ENCODE measurements around the gene RAB8B. TPM values are rescaled to one million over a fixed set of nuclear protein-coding genes. Genes with fewer than 3 reads are reported as not detected.

RAB8B gene
- total and polyA plus RNA-seq, 11 donors, result 2.5 to 32.6 (median 8.1) TPM

DNA sequence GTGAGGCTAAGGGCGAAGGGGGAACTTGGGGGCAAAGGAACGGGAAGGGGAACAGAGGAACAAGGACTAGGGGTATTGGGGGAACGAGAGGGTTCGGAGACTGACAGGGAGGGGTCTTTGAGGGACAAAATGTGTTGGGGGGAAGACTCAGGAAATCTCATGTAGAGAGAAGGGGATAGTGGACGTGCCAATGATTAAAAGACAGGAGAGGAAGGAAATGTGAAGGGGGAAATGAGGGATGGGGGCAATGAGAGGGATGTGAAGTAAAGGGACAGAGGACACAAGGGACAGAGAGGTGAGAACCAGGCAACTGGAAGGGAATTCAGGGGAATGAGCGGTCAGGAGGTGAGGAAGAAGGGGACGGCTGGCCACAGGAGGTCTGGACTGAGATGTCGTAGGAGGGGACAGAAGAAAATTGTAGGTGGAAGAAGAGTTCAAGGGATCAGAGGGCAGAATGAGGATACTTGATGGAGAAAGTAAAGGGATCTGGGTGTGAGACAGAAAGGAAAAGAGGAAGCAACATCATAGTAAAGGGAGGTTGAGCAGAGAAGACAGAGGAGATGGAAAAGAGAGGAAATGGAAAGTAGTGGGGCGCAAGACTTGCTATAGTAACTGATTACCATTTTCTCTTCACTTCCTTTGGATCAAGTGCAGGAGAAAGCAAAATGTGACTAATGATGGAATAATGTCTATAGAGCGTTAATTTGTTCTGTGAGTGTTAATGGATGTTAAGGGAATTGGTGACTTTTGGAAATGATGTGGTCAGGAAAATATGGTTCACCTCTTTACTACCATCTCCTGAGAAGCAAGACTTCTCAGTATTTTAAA, 749 bp downstream of the RAB8B start:
- TF ChIP-seq, protein P1, sequence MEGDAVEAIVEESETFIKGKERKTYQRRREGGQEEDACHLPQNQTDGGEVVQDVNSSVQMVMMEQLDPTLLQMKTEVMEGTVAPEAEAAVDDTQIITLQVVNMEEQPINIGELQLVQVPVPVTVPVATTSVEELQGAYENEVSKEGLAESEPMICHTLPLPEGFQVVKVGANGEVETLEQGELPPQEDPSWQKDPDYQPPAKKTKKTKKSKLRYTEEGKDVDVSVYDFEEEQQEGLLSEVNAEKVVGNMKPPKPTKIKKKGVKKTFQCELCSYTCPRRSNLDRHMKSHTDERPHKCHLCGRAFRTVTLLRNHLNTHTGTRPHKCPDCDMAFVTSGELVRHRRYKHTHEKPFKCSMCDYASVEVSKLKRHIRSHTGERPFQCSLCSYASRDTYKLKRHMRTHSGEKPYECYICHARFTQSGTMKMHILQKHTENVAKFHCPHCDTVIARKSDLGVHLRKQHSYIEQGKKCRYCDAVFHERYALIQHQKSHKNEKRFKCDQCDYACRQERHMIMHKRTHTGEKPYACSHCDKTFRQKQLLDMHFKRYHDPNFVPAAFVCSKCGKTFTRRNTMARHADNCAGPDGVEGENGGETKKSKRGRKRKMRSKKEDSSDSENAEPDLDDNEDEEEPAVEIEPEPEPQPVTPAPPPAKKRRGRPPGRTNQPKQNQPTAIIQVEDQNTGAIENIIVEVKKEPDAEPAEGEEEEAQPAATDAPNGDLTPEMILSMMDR (IDR thresholded peaks at IDR 0.05), result no peak
- TF ChIP-seq POLR2A (IDR thresholded peaks at IDR 0.05), result no peak

DNA sequence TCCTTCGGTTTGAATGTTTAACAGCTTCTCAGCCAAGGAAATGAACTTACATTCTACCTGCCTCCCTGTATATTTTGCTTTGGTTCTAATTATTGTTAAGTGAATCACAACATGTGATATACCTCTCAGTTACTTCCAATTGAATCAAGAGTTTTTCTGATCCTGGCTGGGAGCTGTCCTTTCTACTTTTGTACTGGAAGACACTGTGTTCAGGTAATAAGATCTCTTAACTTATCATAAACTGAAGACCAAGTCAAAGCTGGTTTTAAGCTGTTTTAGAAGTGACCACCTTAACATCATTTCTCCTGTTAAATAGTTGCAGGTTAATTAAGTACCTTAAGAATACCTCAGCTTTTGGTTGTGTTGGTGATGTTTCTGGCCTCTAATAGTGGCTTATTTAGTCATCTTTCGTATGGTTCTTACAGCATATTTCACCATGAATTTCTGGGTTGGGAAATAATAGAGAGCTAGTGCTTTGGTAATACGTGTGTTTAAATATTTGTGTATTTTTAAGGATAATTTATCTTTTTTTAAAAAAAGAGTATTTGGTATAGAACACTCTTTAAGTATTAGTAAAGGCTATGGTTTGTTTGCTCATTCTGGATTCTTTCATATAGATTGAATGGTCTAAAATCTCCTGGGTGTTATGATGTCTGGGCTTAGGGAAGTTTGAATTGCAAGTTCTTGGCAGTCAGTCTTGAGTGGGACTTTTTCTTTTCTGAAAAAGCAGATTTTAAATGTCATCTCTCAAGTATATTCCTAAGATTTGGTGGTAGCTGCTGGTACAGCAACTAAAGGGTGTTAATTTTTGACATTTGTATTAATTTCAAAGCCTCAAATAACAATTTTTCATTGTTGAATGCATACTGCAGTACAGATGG, 1.6 kb downstream of the RAB8B start:
- intact Hi-C loops (cut with DNase I), result loop anchor here in 5 of 10 donors (5.0 to 10.0 kb wide), 3 partner anchors 41 to 84 kb away; partner anchors contain the start of gene APH1B (in 3 of the 5)
- WGBS, 4 donors, result 62 to 77% (median 71%) methylated on average over 3 of the region's 3 CpGs
- H3K4me1 ChIP-seq, result peaks cover 0 to 65% (median 30%) of the 10 kb centered on the region in 12 donors

More for the DNA sequence above, 749 bp downstream of the RAB8B start:
- ATAC-seq (peak in 1 of 4 donors; percentile 5), DNase-seq (no peak)
- no peaks in the 10 kb centered on the region for H3K27me3 ChIP-seq
- WGBS, 4 donors, result 13 to 20% (median 14%) methylated on average over 10 of the region's 10 CpGs
- H3K27ac ChIP-seq, result peak overlapping the region; percentile 19 to 90 (median 77)
- no peaks in the 10 kb centered on the region for H3K36me3 ChIP-seq
- H3K4me3 ChIP-seq, result peak overlapping the region; percentile 51 to 88 (median 73)
- no peaks in the 10 kb centered on the region for H3K9me3 ChIP-seq
- H3K4me1 ChIP-seq, result peaks cover 0 to 56% (median 23%) of the 10 kb centered on the region in 12 donors
- intact Hi-C loops (cut with DNase I), result loop anchor here in 9 of 10 donors (2.0 to 10.0 kb wide), 8 partner anchors 33 to 215 kb away; partner anchors contain the start of genes APH1B (in 5 of the 9), RPS27L (in 2 of the 9) and LACTB (in 1 of the 9)

DNA sequence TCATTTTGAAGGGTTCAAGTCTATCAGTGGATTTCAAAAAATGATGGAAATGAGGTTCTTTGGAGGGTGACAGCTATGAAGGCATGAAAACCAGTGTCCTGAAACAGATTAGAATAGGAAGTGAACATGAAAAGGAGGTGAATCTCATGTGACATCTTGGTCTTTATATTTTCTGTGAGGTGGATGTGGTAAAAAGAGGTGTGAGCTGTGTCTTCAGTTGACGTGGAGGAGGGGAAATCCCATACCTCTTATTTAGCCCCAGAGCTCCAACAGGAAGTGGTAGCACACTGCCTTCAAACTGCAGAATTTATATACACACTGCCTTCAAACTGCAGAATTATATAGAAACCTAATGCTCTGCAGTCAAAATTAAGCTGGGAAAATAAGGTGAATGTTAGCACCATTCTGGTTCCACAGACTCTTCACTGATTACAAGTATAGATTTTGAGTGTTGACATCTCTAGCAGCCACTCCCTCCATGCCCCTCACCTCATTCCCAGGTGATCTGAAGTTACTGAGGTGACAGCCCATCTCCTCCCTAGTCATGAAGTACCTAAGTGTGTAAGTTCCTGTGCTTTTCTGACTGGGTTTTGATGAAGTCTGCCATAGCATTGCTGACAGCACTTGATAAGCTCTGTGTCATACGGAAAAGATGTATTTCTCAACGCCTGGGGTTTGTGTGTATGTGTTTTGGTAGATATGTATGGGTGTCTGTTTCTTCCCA, 2.7 kb downstream of the RAB8B start:
- intact Hi-C loops (cut with DNase I), result loop anchor here in 5 of 10 donors (5.0 to 10.0 kb wide), 3 partner anchors 40 to 83 kb away; partner anchors contain the start of gene APH1B (in 3 of the 5)
- H3K9me3 ChIP-seq, result no peaks in the 10 kb centered on the region
- 72 to 87% (median 74%) methylated on average over 3 of the region's 3 CpGs for WGBS, 4 donors
- H3K27ac ChIP-seq, result peak overlapping the region in 1 of 12 donors; percentile 90
- DNase-seq (no peak), ATAC-seq (no peak)
- H3K36me3 ChIP-seq, result no peaks in the 10 kb centered on the region
- TF ChIP-seq, protein P1 (IDR thresholded peaks at IDR 0.05), result no peak
- TF ChIP-seq POLR2A (IDR thresholded peaks at IDR 0.05), result no peak
- peak overlapping the region in 3 of 12 donors; percentile 71 to 77 (median 72) for H3K4me3 ChIP-seq
- H3K4me1 ChIP-seq, result peaks cover 0 to 75% (median 32%) of the 10 kb centered on the region in 12 donors
- no peaks in the 10 kb centered on the region for H3K27me3 ChIP-seq

More for the DNA sequence above, 1.6 kb downstream of the RAB8B start:
- Histone ChIP-seq H3K9me3 (no peaks in the 10 kb centered on the region), H3K36me3 (no peaks in the 10 kb centered on the region), H3K27me3 (no peaks in the 10 kb centered on the region), H3K4me3 (peak overlapping the region in 9 of 12 donors; percentile 67 to 88 (median 75)), H3K27ac (peak overlapping the region in 6 of 12 donors; percentile 72 to 90 (median 82))
- ATAC-seq (no peak), DNase-seq (no peak)
- no peak for TF ChIP-seq POLR2A (IDR thresholded peaks at IDR 0.05)
- TF ChIP-seq, protein P1 (IDR thresholded peaks at IDR 0.05), result peak in 1 of 12 donors; percentile 10

Measured in heart left ventricle (tissue), 16 donors.